ENCODE results near the gene SDR42E2. TPM values are rescaled to one million over a fixed set of nuclear protein-coding genes. Genes with fewer than 3 reads are reported as not detected.

The SDR42E2 gene
- total and polyA plus RNA-seq, 2 of the 8 experiments (the other 6 are each of a cell fraction or from before 2014, with no cell fraction given), result 0.08 TPM; not detected in 1

GRCh38 chr16:22213236-22213635 is 50.9 kb downstream of the SDR42E2 start (continued):
- TF ChIP-seq, protein P1, sequence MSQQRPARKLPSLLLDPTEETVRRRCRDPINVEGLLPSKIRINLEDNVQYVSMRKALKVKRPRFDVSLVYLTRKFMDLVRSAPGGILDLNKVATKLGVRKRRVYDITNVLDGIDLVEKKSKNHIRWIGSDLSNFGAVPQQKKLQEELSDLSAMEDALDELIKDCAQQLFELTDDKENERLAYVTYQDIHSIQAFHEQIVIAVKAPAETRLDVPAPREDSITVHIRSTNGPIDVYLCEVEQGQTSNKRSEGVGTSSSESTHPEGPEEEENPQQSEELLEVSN (IDR thresholded peaks at IDR 0.05), result no peak
- TF ChIP-seq, protein P2, sequence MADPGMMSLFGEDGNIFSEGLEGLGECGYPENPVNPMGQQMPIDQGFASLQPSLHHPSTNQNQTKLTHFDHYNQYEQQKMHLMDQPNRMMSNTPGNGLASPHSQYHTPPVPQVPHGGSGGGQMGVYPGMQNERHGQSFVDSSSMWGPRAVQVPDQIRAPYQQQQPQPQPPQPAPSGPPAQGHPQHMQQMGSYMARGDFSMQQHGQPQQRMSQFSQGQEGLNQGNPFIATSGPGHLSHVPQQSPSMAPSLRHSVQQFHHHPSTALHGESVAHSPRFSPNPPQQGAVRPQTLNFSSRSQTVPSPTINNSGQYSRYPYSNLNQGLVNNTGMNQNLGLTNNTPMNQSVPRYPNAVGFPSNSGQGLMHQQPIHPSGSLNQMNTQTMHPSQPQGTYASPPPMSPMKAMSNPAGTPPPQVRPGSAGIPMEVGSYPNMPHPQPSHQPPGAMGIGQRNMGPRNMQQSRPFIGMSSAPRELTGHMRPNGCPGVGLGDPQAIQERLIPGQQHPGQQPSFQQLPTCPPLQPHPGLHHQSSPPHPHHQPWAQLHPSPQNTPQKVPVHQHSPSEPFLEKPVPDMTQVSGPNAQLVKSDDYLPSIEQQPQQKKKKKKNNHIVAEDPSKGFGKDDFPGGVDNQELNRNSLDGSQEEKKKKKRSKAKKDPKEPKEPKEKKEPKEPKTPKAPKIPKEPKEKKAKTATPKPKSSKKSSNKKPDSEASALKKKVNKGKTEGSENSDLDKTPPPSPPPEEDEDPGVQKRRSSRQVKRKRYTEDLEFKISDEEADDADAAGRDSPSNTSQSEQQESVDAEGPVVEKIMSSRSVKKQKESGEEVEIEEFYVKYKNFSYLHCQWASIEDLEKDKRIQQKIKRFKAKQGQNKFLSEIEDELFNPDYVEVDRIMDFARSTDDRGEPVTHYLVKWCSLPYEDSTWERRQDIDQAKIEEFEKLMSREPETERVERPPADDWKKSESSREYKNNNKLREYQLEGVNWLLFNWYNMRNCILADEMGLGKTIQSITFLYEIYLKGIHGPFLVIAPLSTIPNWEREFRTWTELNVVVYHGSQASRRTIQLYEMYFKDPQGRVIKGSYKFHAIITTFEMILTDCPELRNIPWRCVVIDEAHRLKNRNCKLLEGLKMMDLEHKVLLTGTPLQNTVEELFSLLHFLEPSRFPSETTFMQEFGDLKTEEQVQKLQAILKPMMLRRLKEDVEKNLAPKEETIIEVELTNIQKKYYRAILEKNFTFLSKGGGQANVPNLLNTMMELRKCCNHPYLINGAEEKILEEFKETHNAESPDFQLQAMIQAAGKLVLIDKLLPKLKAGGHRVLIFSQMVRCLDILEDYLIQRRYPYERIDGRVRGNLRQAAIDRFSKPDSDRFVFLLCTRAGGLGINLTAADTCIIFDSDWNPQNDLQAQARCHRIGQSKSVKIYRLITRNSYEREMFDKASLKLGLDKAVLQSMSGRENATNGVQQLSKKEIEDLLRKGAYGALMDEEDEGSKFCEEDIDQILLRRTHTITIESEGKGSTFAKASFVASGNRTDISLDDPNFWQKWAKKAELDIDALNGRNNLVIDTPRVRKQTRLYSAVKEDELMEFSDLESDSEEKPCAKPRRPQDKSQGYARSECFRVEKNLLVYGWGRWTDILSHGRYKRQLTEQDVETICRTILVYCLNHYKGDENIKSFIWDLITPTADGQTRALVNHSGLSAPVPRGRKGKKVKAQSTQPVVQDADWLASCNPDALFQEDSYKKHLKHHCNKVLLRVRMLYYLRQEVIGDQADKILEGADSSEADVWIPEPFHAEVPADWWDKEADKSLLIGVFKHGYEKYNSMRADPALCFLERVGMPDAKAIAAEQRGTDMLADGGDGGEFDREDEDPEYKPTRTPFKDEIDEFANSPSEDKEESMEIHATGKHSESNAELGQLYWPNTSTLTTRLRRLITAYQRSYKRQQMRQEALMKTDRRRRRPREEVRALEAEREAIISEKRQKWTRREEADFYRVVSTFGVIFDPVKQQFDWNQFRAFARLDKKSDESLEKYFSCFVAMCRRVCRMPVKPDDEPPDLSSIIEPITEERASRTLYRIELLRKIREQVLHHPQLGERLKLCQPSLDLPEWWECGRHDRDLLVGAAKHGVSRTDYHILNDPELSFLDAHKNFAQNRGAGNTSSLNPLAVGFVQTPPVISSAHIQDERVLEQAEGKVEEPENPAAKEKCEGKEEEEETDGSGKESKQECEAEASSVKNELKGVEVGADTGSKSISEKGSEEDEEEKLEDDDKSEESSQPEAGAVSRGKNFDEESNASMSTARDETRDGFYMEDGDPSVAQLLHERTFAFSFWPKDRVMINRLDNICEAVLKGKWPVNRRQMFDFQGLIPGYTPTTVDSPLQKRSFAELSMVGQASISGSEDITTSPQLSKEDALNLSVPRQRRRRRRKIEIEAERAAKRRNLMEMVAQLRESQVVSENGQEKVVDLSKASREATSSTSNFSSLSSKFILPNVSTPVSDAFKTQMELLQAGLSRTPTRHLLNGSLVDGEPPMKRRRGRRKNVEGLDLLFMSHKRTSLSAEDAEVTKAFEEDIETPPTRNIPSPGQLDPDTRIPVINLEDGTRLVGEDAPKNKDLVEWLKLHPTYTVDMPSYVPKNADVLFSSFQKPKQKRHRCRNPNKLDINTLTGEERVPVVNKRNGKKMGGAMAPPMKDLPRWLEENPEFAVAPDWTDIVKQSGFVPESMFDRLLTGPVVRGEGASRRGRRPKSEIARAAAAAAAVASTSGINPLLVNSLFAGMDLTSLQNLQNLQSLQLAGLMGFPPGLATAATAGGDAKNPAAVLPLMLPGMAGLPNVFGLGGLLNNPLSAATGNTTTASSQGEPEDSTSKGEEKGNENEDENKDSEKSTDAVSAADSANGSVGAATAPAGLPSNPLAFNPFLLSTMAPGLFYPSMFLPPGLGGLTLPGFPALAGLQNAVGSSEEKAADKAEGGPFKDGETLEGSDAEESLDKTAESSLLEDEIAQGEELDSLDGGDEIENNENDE (IDR thresholded peaks at IDR 0.05; ENCODE audit: insufficient replicate concordance, low read length), result no peak
- no peak for TF ChIP-seq SIRT6 (IDR thresholded peaks at IDR 0.05; ENCODE audit: low read length)
- TF ChIP-seq RFX5 (IDR thresholded peaks at IDR 0.05; ENCODE audit: borderline replicate concordance, low read depth, low read length), result no peak
- no peak for TF ChIP-seq YY1 (IDR thresholded peaks at IDR 0.05; ENCODE audit: low read depth, low read length)
- TF ChIP-seq ASH2L (IDR thresholded peaks at IDR 0.05; ENCODE audit: low read length), result no peak
